OCI-LY3 (cell line): ENCODE data around the gene TMC5.

ENCODE experiments used
- H2AFZ ChIP-seq: fragments of 200-600, 300-600 bp; shearing (Covaris generic); 2 replicates; pipeline ENCODE4 v1.6.0; 2014; ENCODE audit warnings: antibody characterized with exemption, low read depth, low read length
- H3K27ac ChIP-seq: fragments of 200-600, 300-600 bp; sonication (generic); 2 replicates; pipeline ENCODE4 v1.5.1; 2014; ENCODE audit warnings: mild to moderate bottlenecking, low read length, moderate library complexity, mixed read lengths
- H3K27me3 ChIP-seq: fragments of 200-600, 300-600 bp; sonication (generic); 2 replicates; pipeline ENCODE4 v1.6.1; 2014; ENCODE audit warnings: low read depth, low read length, mixed read lengths
- H3K36me3 ChIP-seq: fragments of 200-600, 300-600 bp; sonication (generic); replicated peaks from 2 replicates; pipeline ENCODE3; 2014; ENCODE audit warnings: low read depth, low read length, mixed read lengths
- H3K4me1 ChIP-seq: fragments of 300-600, 200-600 bp; sonication (generic); 2 replicates; pipeline ENCODE4 v1.6.1; 2014; ENCODE audit warnings: low read length, mixed read lengths
- H3K4me2 ChIP-seq: fragments of 200-600, 300-600 bp; sonication (generic); 2 replicates; pipeline ENCODE4 v1.6.1; 2014; ENCODE audit warnings: low read length, mixed read lengths
- H3K4me3 ChIP-seq: fragments of 300-600, 200-600 bp; sonication (generic); 2 replicates; pipeline ENCODE4 v1.5.1; 2014; ENCODE audit warnings: antibody characterized with exemption, mild to moderate bottlenecking, low read length, moderate library complexity
- H3K79me2 ChIP-seq: fragments of 300-600, 200-600 bp; shearing (Covaris generic); 2 replicates; pipeline ENCODE4 v1.6.1; 2014; ENCODE audit warnings: mild to moderate bottlenecking, low read length, mixed read lengths
- H3K9ac ChIP-seq: fragments of 300-600, 200-600 bp; shearing (Covaris generic); 2 replicates; pipeline ENCODE4 v1.6.0; 2014; ENCODE audit warnings: mild to moderate bottlenecking, low read length, moderate library complexity
- H3K9me3 ChIP-seq: fragments of 200-600, 300-600 bp; shearing (Covaris generic); 2 replicates; pipeline ENCODE4 v1.6.1; 2014; ENCODE audit warnings: low read length, mixed read lengths; ENCODE audit not compliant: insufficient read depth
- H4K20me1 ChIP-seq: fragments of 200-600, 300-600 bp; sonication (generic); 2 replicates; pipeline ENCODE4 v1.6.1; 2016; ENCODE audit warnings: low read length, mixed read lengths; ENCODE audit not compliant: insufficient read depth
- EZH2phosphoT487 ChIP-seq: fragments of 200-600 bp; shearing (Covaris generic); IDR thresholded peaks from 2 replicates; pipeline ENCODE4 v1.6.1; 2018; ENCODE audit warnings: antibody characterized with exemption, mixed run types, low read depth
- TF ChIP-seq, protein P1 (sequence below): fragments of 200-600, 300-600 bp; sonication (generic); IDR thresholded peaks from 2 replicates; pipeline ENCODE4 v1.5.1; 2014; ENCODE audit warnings: antibody characterized with exemption, low read length, low read depth

TMC5 gene

DNA sequence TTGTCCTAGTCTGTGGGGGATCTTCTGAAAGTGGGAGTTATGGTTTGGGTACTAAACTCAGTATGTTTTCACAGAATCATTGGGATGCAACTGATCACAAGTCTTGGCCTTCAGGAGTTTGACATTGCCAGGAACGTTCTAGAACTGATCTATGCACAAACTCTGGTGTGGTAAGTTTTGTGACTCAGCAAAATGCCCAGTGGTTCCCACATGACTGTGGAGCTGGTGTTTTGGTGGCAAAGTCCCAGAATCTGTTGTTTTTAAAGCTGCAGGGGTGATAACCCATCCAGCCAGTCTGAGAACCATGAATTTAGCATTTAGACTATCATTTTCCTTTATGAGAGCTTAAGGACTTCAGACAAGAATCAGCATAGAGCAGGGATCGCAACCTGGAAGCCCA, 63.6 kb downstream of the TMC5 start:
- no peaks in the 10 kb centered on the region for H3K79me2 ChIP-seq
- peaks cover 14% of the 10 kb centered on the region for H3K36me3 ChIP-seq
- TF ChIP-seq, protein P1, sequence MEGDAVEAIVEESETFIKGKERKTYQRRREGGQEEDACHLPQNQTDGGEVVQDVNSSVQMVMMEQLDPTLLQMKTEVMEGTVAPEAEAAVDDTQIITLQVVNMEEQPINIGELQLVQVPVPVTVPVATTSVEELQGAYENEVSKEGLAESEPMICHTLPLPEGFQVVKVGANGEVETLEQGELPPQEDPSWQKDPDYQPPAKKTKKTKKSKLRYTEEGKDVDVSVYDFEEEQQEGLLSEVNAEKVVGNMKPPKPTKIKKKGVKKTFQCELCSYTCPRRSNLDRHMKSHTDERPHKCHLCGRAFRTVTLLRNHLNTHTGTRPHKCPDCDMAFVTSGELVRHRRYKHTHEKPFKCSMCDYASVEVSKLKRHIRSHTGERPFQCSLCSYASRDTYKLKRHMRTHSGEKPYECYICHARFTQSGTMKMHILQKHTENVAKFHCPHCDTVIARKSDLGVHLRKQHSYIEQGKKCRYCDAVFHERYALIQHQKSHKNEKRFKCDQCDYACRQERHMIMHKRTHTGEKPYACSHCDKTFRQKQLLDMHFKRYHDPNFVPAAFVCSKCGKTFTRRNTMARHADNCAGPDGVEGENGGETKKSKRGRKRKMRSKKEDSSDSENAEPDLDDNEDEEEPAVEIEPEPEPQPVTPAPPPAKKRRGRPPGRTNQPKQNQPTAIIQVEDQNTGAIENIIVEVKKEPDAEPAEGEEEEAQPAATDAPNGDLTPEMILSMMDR: no peak
- TF ChIP-seq EZH2phosphoT487: no peak
- no peaks in the 10 kb centered on the region for H3K27me3 ChIP-seq
- H3K4me3 ChIP-seq: no peak overlapping the region
- no peaks in the 10 kb centered on the region for H4K20me1 ChIP-seq
- H3K27ac ChIP-seq: no peak overlapping the region
- no peaks in the 10 kb centered on the region for H3K9me3 ChIP-seq
- H2AFZ ChIP-seq: no peak overlapping the region
- no peak overlapping the region for H3K9ac ChIP-seq
- no peak overlapping the region for H3K4me2 ChIP-seq
- H3K4me1 ChIP-seq: no peaks in the 10 kb centered on the region

DNA sequence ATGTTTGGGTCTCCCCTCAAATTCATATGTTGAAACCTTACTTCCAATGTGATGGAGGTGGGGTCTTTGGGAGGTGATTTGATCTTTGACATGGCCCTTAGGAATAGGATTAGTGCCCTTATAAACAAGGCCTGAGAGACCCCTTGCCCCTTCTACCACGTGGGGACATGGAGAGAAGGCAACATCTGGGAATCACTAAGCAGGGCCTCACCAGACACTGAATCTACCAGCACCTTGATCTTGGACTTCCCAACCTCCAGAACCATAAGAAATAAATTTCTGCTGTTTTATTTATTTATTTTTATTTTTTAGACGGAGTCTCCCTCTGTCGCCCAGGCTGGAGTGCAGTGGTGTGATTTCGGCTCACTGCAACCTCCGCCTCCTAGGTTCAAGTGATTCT, 64.1 kb downstream of the TMC5 start:
- peaks cover 14% of the 10 kb centered on the region for H3K36me3 ChIP-seq
- no peak overlapping the region for H3K9ac ChIP-seq
- no peaks in the 10 kb centered on the region for H3K9me3 ChIP-seq
- H4K20me1 ChIP-seq: no peaks in the 10 kb centered on the region
- no peak for TF ChIP-seq EZH2phosphoT487
- TF ChIP-seq, protein P1: no peak
- H3K4me2 ChIP-seq: no peak overlapping the region
- H3K4me1 ChIP-seq: no peaks in the 10 kb centered on the region
- no peaks in the 10 kb centered on the region for H3K79me2 ChIP-seq
- H3K27ac ChIP-seq: no peak overlapping the region
- H3K27me3 ChIP-seq: no peaks in the 10 kb centered on the region
- no peak overlapping the region for H2AFZ ChIP-seq
- no peak overlapping the region for H3K4me3 ChIP-seq

DNA sequence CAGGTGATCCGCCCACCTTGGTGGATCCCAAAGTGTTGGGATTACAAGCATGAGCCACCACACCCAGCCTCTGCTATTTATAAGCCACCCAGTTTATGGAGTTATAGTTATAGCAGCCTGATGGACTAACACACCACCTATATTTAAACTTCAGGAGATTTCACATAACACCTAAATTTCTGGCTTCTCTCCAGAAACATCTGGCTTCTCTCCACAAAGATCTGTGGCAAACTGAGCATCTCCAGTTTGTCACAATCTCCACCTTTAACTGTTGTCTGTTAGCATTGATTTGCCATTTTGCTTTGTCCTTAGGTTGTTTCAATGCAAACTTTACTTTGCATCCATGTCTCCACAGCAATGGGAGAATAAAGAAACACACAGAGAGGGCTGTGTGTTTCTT, 64.6 kb downstream of the TMC5 start:
- no peaks in the 10 kb centered on the region for H3K4me1 ChIP-seq

DNA sequence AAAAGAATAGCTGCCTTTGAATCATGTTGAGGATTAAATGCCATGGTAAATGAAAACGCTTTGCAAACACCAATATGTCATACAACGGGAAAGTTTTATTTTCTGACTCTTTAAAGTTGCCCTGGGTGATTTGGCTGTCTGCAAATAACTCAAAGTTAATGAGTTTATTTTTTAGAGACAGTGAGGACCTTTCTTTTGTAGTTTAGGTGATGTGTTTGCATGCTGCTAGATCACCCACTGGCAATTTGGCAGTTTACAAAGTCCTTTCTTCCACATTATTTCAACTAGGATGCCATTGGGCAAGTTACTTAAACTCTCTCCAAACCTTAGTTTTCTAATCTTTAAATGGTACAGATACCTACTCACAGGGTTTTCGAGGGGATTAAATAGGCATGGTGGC, 66.4 kb downstream of the TMC5 start:
- Histone ChIP-seq H2AFZ (no peak overlapping the region), H3K9ac (no peak overlapping the region), H3K36me3 (peaks cover 3% of the 10 kb centered on the region), H3K79me2 (no peaks in the 10 kb centered on the region), H3K4me2 (no peak overlapping the region), H3K27ac (no peak overlapping the region), H3K4me1 (no peaks in the 10 kb centered on the region), H3K27me3 (no peaks in the 10 kb centered on the region), H3K4me3 (no peak overlapping the region), H3K9me3 (no peaks in the 10 kb centered on the region), H4K20me1 (no peaks in the 10 kb centered on the region)
- TF ChIP-seq EZH2phosphoT487: no peak
- TF ChIP-seq, protein P1: no peak

More for the DNA sequence above, 64.6 kb downstream of the TMC5 start:
- H3K36me3 ChIP-seq: peaks cover 13% of the 10 kb centered on the region
- H3K4me2 ChIP-seq: no peak overlapping the region
- no peak for TF ChIP-seq EZH2phosphoT487
- TF ChIP-seq, protein P1: no peak
- no peaks in the 10 kb centered on the region for H3K27me3 ChIP-seq
- H3K9me3 ChIP-seq: no peaks in the 10 kb centered on the region
- no peaks in the 10 kb centered on the region for H4K20me1 ChIP-seq
- no peak overlapping the region for H3K4me3 ChIP-seq
- H3K27ac ChIP-seq: no peak overlapping the region
- no peak overlapping the region for H2AFZ ChIP-seq
- H3K79me2 ChIP-seq: no peaks in the 10 kb centered on the region
- H3K9ac ChIP-seq: no peak overlapping the region
